Stomach (tissue), 9 donors: ENCODE data around the gene SLC35C1. TPM values are rescaled to one million over a fixed set of nuclear protein-coding genes. Genes with fewer than 3 reads are reported as not detected.
A peak's percentile ranks its signal among the peaks of the same experiment; 100 is the strongest.

Experiments used
- DNase-seq, 2 donors: peaks; one replicate each; pipeline versions ENCODE4 v3.0.0 to v3.0.0-alpha.2; 2013 to 2019
- H3K27ac ChIP-seq, 5 donors: fragments of 200-600 bp in 4 of 5; sonication (generic) in 4 of 5; one replicate each; pipeline ENCODE4 v1.5.1; 2013 to 2019; ENCODE audit warnings: mild to moderate bottlenecking in 1 of 5, moderate library complexity in 1 of 5
- H3K27me3 ChIP-seq, 3 donors: fragments of 200-600 bp; sonication (generic); one replicate each; pipeline ENCODE4 v1.5.1; 2017 to 2019; ENCODE audit warnings: mixed run types in 1 of 3
- H3K36me3 ChIP-seq, 4 donors: fragments of 200-600 bp; sonication (generic); 1 replicate in 3 of 4; 2 replicates in 1 of 4; pipeline ENCODE4 v1.5.1; 2016 to 2019
- H3K4me1 ChIP-seq, 4 donors: fragments of 200-600 bp; sonication (generic); one replicate each; pipeline ENCODE4 v1.5.1; 2016 to 2019
- H3K4me3 ChIP-seq, 4 donors: fragments of 200-600 bp; sonication (generic) in 3 of 4; one replicate each; pipeline ENCODE4 v1.5.1; 2016 to 2019; ENCODE audit warnings: mild to moderate bottlenecking in 1 of 4
- H3K9me3 ChIP-seq, 4 donors: fragments of 200-600 bp; sonication (generic); one replicate each; pipeline ENCODE4 v1.5.1; 2016 to 2019
- CTCF ChIP-seq, 7 experiments: fragments of 450-650 bp in 4 of 7; fragments of 200-600 bp in 3 of 7; sonication (generic) in 3 of 7; IDR thresholded peaks; one replicate each; pipeline ENCODE4 v1.5.1; 2016 to 2019; ENCODE audit warnings: antibody characterized with exemption in 7 of 7, control low read depth in 2 of 7, mild to moderate bottlenecking in 1 of 7
- EP300 ChIP-seq: sonication (generic); formaldehyde crosslinking; IDR thresholded peaks from one replicate; pipeline ENCODE4 v1.6.1; 2017; ENCODE audit warnings: antibody characterized with exemption
- POLR2A ChIP-seq, 4 donors: fragments of 450-650 bp; IDR thresholded peaks; one replicate each; pipeline ENCODE4 v1.6.1; 2016; ENCODE audit warnings: antibody characterized with exemption in 4 of 4, control low read depth in 2 of 4, mild to moderate bottlenecking in 1 of 4, moderate library complexity in 1 of 4
- POLR2AphosphoS5 ChIP-seq, 3 donors: sonication (generic); formaldehyde crosslinking; IDR thresholded peaks; one replicate each; pipeline ENCODE4 v1.6.1; 2016; ENCODE audit warnings: antibody characterized with exemption in 3 of 3
- WGBS, 5 donors: extraction: QIAGEN DNeasy Blood & Tissue Kit in 3 of 5; methylation state at CpG; one replicate each; pipeline versions ENCODE4 v1.1.5 to v1.1.7; 2013 to 2018; 5-methylcytosine and 5-hydroxymethylcytosine counted together
- intact Hi-C: fragments of 100-400 bp; cut with DNase I; formaldehyde crosslinking; loops from one replicate; pipeline ENCODE4 v1.15.1; 2023; ENCODE audit warnings: low total_unique reads
- polyA plus RNA-seq, 3 donors: library from polyadenylated mRNA; stranded (reverse); fragments of 200-250 nt; gene quantifications; one replicate each; pipeline ENCODE4 v1.2.3, GENCODE V29; 2013
- total RNA-seq, 5 donors: library from RNA; depleted of rRNA; stranded (reverse); fragments of >200 nt; gene quantifications; one replicate each; pipeline versions ENCODE4 v1.1.0 to v1.2.3, GENCODE V29; 2014 to 2016
- donor health status: healthy with polysubstance abuse.
- donor health status: Bipolar disorder and iron deficiency.
- donor health status: healthy.

Gene SLC35C1
- total and polyA plus RNA-seq, 8 donors: 7.6 to 21.4 (median 9.4) TPM

- intact Hi-C loops: no loop called here
- Histone ChIP-seq H3K4me3 (no peak overlapping the region), H3K27ac (no peak overlapping the region), H3K27me3 (peaks cover 0 to 4% (median 0%) of the 10 kb centered on the region in 3 donors), H3K4me1 (peaks cover 0 to 14% (median 5%) of the 10 kb centered on the region in 4 donors), H3K9me3 (no peaks in the 10 kb centered on the region), H3K36me3 (no peaks in the 10 kb centered on the region)
- WGBS, 5 donors: 81 to 97% (median 91%) methylated on average over 4 of the region's 4 CpGs
- TF ChIP-seq CTCF (IDR thresholded peaks at IDR 0.05): no peak
- TF ChIP-seq POLR2AphosphoS5 (IDR thresholded peaks at IDR 0.05): no peak
- no peak for TF ChIP-seq EP300
- no peak for TF ChIP-seq POLR2A (IDR thresholded peaks at IDR 0.05)
- peak in 1 of 2 donors; percentile 5 for DNase-seq
Observed at GRCh38 chr11:45774786-45775185, 30.2 kb upstream of the SLC35C1 start.

GRCh38 chr11:45777127-45777969 lies 27.6 kb upstream of the SLC35C1 start:
- Histone ChIP-seq H3K4me1 (peaks cover 0 to 2% (median under 1%) of the 10 kb centered on the region in 4 donors), H3K27me3 (peaks cover 0 to 22% (median 0%) of the 10 kb centered on the region in 3 donors), H3K27ac (no peak overlapping the region), H3K4me3 (no peak overlapping the region), H3K9me3 (no peaks in the 10 kb centered on the region), H3K36me3 (no peaks in the 10 kb centered on the region)
- 70 to 77% (median 72%) methylated on average over 9 of the region's 9 CpGs for WGBS, 5 donors
- intact Hi-C loops: no loop called here
- DNase-seq: peak in 1 of 2 donors; percentile 15
- no peak for TF ChIP-seq POLR2A (IDR thresholded peaks at IDR 0.05)
- TF ChIP-seq EP300: no peak
- TF ChIP-seq CTCF (IDR thresholded peaks at IDR 0.05): no peak
- TF ChIP-seq POLR2AphosphoS5 (IDR thresholded peaks at IDR 0.05): no peak

GRCh38 chr11:45778341-45778740 lies 26.6 kb upstream of the SLC35C1 start:
- intact Hi-C loops: no loop called here
- H3K4me1 ChIP-seq: no peaks in the 10 kb centered on the region
- no peak for TF ChIP-seq EP300
- no peak for TF ChIP-seq POLR2AphosphoS5 (IDR thresholded peaks at IDR 0.05)
- TF ChIP-seq CTCF (IDR thresholded peaks at IDR 0.05): no peak
- TF ChIP-seq POLR2A (IDR thresholded peaks at IDR 0.05): no peak
- H3K4me3 ChIP-seq: no peak overlapping the region
- DNase-seq: peak in 1 of 2 donors; percentile 21
- H3K27me3 ChIP-seq: peaks cover 0 to 22% (median 0%) of the 10 kb centered on the region in 3 donors
- H3K9me3 ChIP-seq: no peaks in the 10 kb centered on the region
- 83 to 88% (median 84%) methylated on average over 6 of the region's 6 CpGs for WGBS, 5 donors
- no peak overlapping the region for H3K27ac ChIP-seq
- no peaks in the 10 kb centered on the region for H3K36me3 ChIP-seq

- WGBS, 5 donors: 60 to 80% (median 74%) methylated on average over 5 of the region's 5 CpGs
- TF ChIP-seq EP300 (no peak), POLR2AphosphoS5 (IDR thresholded peaks at IDR 0.05) (no peak), CTCF (IDR thresholded peaks at IDR 0.05) (no peak)
- intact Hi-C loops: no loop called here
- DNase-seq: no peak
- H3K36me3 ChIP-seq: no peaks in the 10 kb centered on the region
- no peak overlapping the region for H3K4me3 ChIP-seq
- H3K27ac ChIP-seq: no peak overlapping the region
- peaks cover 0 to 22% (median 0%) of the 10 kb centered on the region in 3 donors for H3K27me3 ChIP-seq
- H3K4me1 ChIP-seq: no peaks in the 10 kb centered on the region
- no peaks in the 10 kb centered on the region for H3K9me3 ChIP-seq
Observed at GRCh38 chr11:45779602-45780001, 25.3 kb upstream of the SLC35C1 start.
